Femur (tissue), 1 donor: ENCODE data around the gene MEIS1.
"Not testable (repeated sequence)": the region's sequence is repeated elsewhere in the genome, so short reads cannot be mapped to it uniquely, and the experiment has no call there.

Experiments
- DNase-seq: peaks from one replicate; pipeline ENCODE4 v3.0.0-alpha.2; 2017

The MEIS1 gene

GRCh38 chr2:66470199-66470598, 35.3 kb downstream of the MEIS1 start:
- DNase-seq = no peak

- no peak for DNase-seq
Measured at GRCh38 chr2:66472225-66472843, 37.4 kb downstream of the MEIS1 start.

- DNase-seq = no peak
Measured at GRCh38 chr2:66477135-66477842, 42.4 kb downstream of the MEIS1 start.

- no peak for DNase-seq
Measured at GRCh38 chr2:66478299-66478698, 43.4 kb downstream of the MEIS1 start.

GRCh38 chr2:66478731-66479316, 43.9 kb downstream of the MEIS1 start:
- no peak for DNase-seq

GRCh38 chr2:66481100-66481549, 46.2 kb downstream of the MEIS1 start:
- DNase-seq = no peak

GRCh38 chr2:66485252-66485651, 50.3 kb downstream of the MEIS1 start:
- DNase-seq = not testable (repeated sequence)

GRCh38 chr2:66488946-66489345, 54.0 kb downstream of the MEIS1 start:
- DNase-seq = no peak

GRCh38 chr2:66489436-66489835, 54.5 kb downstream of the MEIS1 start:
- DNase-seq = no peak

- no peak for DNase-seq
Measured at GRCh38 chr2:66490588-66491001, 55.7 kb downstream of the MEIS1 start.

GRCh38 chr2:66494708-66495107, 59.8 kb downstream of the MEIS1 start:
- DNase-seq = no peak

GRCh38 chr2:66495788-66496640, 61.1 kb downstream of the MEIS1 start:
- DNase-seq = no peak

GRCh38 chr2:66496670-66497420, 61.9 kb downstream of the MEIS1 start:
- DNase-seq = no peak

GRCh38 chr2:66497431-66498288, 62.7 kb downstream of the MEIS1 start:
- no peak for DNase-seq

GRCh38 chr2:66498289-66498975, 63.5 kb downstream of the MEIS1 start:
- DNase-seq = no peak

GRCh38 chr2:66501267-66501666, 66.3 kb downstream of the MEIS1 start:
- no peak for DNase-seq

- no peak for DNase-seq
Measured at GRCh38 chr2:66506265-66506664, 71.3 kb downstream of the MEIS1 start.

GRCh38 chr2:66507673-66508201, 72.8 kb downstream of the MEIS1 start:
- peak; percentile 49 for DNase-seq

- peak; percentile 44 for DNase-seq
Measured at GRCh38 chr2:66508484-66509071, 73.7 kb downstream of the MEIS1 start.

- DNase-seq = no peak
Measured at GRCh38 chr2:66509326-66509811, 74.4 kb downstream of the MEIS1 start.
